HL-60 (cell line): ENCODE measurements around the gene TAS2R30.

Experiments
- DNase-seq, 2 experiments: peaks; one replicate each; pipeline ENCODE4 v3.0.0-alpha.2; 2010 to 2020; ENCODE audit warnings: low read depth in 1 of 2, low spot score in 1 of 2
- H3K27ac ChIP-seq: fragments of 250-450 bp; sonication (Bioruptor Pico); replicated peaks from 2 replicates; pipeline ENCODE4 v1.5.1; 2020; ENCODE audit warnings: mild to moderate bottlenecking, moderate library complexity
- H3K27me3 ChIP-seq: fragments of 250-450 bp; sonication (Bioruptor Pico); 2 replicates; pipeline ENCODE4 v1.5.1; 2021; ENCODE audit warnings: mild to moderate bottlenecking, moderate library complexity; ENCODE audit not compliant: insufficient read depth, poor library complexity, severe bottlenecking
- H3K4me3 ChIP-seq: replicated peaks from 2 replicates; pipeline ENCODE4 v1.5.1; 2011; ENCODE audit warnings: mild to moderate bottlenecking, control low read depth, low read length; ENCODE audit not compliant: insufficient read depth
- CTCF ChIP-seq: IDR thresholded peaks from one replicate; pipeline ENCODE4 v1.5.1; 2011; ENCODE audit warnings: low read length, control low read depth, inconsistent platforms; ENCODE audit not compliant: insufficient read depth
- GABPA ChIP-seq: IDR thresholded peaks from 2 replicates; pipeline ENCODE4 v1.6.1; 2012; ENCODE audit warnings: low read depth
- POLR2AphosphoS5 ChIP-seq: IDR thresholded peaks from 2 replicates; pipeline ENCODE4 v1.6.1; 2012; ENCODE audit warnings: low read depth
- REST ChIP-seq: IDR thresholded peaks from 2 replicates; pipeline ENCODE4 v1.6.1; 2012; ENCODE audit warnings: low read depth; ENCODE audit not compliant: insufficient replicate concordance
- SPI1 ChIP-seq: IDR thresholded peaks from 2 replicates; pipeline ENCODE4 v1.6.1; 2012; ENCODE audit warnings: low read depth, mild to moderate bottlenecking, borderline replicate concordance

The TAS2R30 gene

GRCh38 chr12:11178250-11178649 lies 43.8 kb upstream of the TAS2R30 start:
- no peak overlapping the region for H3K4me3 ChIP-seq
- TF ChIP-seq REST (no peak), CTCF (no peak), GABPA (no peak), POLR2AphosphoS5 (no peak), SPI1 (no peak)
- H3K27me3 ChIP-seq, result no peaks in the 10 kb centered on the region
- no peak for DNase-seq
- no peak overlapping the region for H3K27ac ChIP-seq

GRCh38 chr12:11174022-11174421 lies 39.6 kb upstream of the TAS2R30 start:
- Histone ChIP-seq H3K4me3 (no peak overlapping the region), H3K27me3 (no peaks in the 10 kb centered on the region), H3K27ac (no peak overlapping the region)
- no peak for TF ChIP-seq POLR2AphosphoS5
- TF ChIP-seq SPI1, result no peak
- no peak for TF ChIP-seq CTCF
- TF ChIP-seq REST, result no peak
- no peak for TF ChIP-seq GABPA
- DNase-seq, result no peak

GRCh38 chr12:11171969-11172675 lies 37.7 kb upstream of the TAS2R30 start:
- H3K27ac ChIP-seq, result peak overlapping the region; percentile 100
- H3K4me3 ChIP-seq, result peak overlapping the region; percentile 61
- no peak for TF ChIP-seq REST
- no peak for TF ChIP-seq CTCF
- no peak for TF ChIP-seq SPI1
- TF ChIP-seq POLR2AphosphoS5, result no peak
- TF ChIP-seq GABPA, result no peak
- no peaks in the 10 kb centered on the region for H3K27me3 ChIP-seq
- no peak for DNase-seq
